Measurements from ENCODE around the gene AUNIP.
A peak's percentile ranks its signal among the peaks of the same experiment; 100 is the strongest.

AUNIP gene

DNA sequence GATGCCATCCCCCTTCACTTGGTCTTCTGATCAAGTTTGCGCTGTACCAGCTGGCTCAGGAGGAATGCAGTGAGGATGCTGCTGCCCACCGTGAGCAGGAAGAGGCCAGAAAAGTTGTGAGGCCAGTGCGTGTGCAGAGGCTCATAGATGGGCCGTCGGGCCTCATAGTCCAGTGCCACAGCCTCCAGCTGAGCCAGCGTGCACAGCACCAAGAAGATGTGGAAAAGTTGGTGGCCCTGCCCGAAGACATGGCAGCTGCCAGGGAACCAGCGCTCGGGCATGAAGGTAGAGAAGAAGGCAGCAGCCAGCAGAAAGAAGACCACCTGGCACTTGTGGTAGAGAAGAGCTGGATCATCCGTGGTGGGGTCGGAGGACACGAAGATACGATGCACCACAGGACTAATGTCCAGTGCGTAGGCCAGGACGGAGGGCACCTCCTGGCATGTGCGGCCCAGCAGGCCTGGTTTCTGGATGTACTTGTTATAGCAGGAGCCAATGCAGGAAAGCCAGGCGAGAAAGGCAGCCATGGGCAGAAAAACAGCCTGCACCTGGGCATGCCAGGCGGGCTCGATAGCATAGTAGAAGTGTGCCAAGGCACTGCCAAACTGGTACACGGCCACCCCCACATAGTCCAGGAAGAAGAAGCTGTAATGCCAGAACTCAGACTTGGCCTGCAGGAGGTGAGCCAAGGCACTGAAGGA is 3.7 kb upstream of the AUNIP start:
- no peak overlapping the region for H3K4me3 ChIP-seq (ENCODE audit: low read depth, low read length)
- H3K9ac ChIP-seq (ENCODE audit: low read length) = no peak overlapping the region
- peaks cover 16% of the 10 kb centered on the region for H3K4me1 ChIP-seq (ENCODE audit: control insufficient read depth, insufficient read depth, low read length)
- H3K27me3 ChIP-seq (ENCODE audit: control insufficient read depth, insufficient read depth, low read length) = no peaks in the 10 kb centered on the region
- H3K9me3 ChIP-seq (ENCODE audit: control insufficient read depth, insufficient read depth, low read depth, low read length) = no peaks in the 10 kb centered on the region
- peaks cover 13% of the 10 kb centered on the region for H3K36me3 ChIP-seq (ENCODE audit: control insufficient read depth, insufficient read depth, low read length)
- no peak overlapping the region for H3K27ac ChIP-seq (ENCODE audit: low read depth, low read length)

DNA sequence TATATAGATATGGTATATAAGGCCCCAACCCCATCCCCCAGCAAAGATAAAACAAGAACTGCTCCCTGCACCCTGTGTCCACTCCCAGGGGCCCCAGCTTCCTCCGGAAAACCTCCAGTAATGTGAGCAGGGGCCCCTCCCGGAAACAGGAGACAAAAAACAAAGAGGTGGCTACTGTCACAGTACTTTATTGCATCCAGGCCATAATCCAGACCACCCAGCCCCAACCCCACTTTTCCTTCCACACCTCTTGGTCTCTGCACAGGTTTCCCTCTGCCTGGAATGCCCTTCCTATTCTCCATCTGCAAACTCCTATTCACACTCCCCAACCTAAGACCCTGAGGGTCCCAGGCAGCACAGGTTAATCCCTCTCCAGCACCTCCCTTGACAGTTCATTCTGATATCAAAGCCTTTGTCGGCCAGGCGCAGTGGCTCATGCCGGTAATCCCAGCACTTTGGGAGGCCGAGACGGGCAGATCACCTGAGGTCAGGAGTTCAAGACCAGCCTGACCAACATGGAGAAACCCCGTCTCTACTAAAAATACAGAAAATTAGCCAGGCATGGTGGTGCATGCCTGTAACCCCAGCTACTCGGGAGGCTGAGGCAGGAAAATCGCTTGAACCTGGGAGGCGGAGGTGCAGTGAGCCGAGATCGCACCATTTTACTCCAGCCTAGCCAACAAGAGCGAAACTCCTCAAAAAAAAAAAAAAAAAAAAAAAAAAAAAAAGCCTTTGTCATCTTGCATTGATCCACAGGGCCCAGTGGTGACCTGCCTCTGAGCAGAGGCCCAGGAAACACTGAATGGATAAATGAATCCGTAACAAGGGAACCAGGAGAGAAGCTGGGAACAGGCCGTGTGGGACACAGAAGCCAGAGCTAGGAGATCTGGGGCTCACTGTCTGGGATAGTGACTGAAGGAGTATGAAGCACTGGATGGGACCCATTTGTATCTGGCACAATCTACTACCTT is 2.3 kb upstream of the AUNIP start:
- Histone ChIP-seq H3K9me3 (ENCODE audit: control insufficient read depth, insufficient read depth, low read depth, low read length) (no peaks in the 10 kb centered on the region), H3K27ac (ENCODE audit: low read depth, low read length) (no peak overlapping the region), H3K9ac (ENCODE audit: low read length) (no peak overlapping the region), H3K4me1 (ENCODE audit: control insufficient read depth, insufficient read depth, low read length) (peaks cover 8% of the 10 kb centered on the region), H3K4me3 (ENCODE audit: low read depth, low read length) (no peak overlapping the region), H3K27me3 (ENCODE audit: control insufficient read depth, insufficient read depth, low read length) (no peaks in the 10 kb centered on the region), H3K36me3 (ENCODE audit: control insufficient read depth, insufficient read depth, low read length) (peaks cover 13% of the 10 kb centered on the region)

DNA sequence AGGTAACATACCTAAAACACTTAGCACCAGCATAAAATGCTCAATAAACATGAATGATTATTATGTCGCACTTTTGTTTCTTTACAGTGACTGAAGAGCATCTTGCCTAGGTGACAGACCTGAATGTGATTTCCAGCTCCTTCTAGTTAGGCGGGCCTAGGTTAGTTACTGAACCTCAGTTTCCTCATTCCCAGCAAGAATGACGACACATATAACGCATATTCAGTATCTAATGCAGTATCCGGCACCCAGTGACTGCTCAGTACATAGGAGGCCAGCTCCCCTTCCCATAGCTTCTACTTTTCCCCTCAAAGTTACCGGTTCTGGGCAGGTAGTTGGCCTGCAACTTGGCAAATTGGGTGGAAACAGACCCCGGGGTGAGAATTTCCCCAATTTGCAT is 763 bp downstream of the AUNIP start:
- no peak overlapping the region for H3K27ac ChIP-seq (ENCODE audit: low read depth, low read length)
- H3K27me3 ChIP-seq (ENCODE audit: control insufficient read depth, insufficient read depth, low read length) = no peaks in the 10 kb centered on the region
- H3K4me1 ChIP-seq (ENCODE audit: control insufficient read depth, insufficient read depth, low read length) = peaks cover 8% of the 10 kb centered on the region

DNA sequence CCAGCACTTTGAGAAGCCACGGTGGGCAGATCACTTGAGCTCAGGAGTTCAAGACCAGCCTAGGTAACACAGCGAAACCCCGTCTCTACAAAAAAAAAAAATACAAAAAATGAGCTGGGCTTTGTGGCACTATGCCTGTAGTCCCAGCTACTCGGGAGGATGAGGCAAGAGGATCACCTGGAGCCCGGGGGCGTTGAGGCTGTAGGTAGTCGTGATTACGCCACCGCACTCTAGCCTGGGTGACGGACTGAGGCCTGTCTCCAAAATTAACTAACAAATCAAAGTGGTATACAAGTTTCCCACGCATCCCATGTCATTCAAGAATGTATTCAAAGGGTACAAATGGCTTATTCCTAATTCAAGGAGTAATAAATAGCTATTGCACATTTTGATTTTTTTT is 2.4 kb downstream of the AUNIP start:
- H3K9me3 ChIP-seq (ENCODE audit: control insufficient read depth, insufficient read depth, low read depth, low read length) = no peaks in the 10 kb centered on the region
- peaks cover 8% of the 10 kb centered on the region for H3K4me1 ChIP-seq (ENCODE audit: control insufficient read depth, insufficient read depth, low read length)
- no peak overlapping the region for H3K27ac ChIP-seq (ENCODE audit: low read depth, low read length)
- no peak overlapping the region for H3K9ac ChIP-seq (ENCODE audit: low read length)
- H3K4me3 ChIP-seq (ENCODE audit: low read depth, low read length) = no peak overlapping the region
- no peaks in the 10 kb centered on the region for H3K27me3 ChIP-seq (ENCODE audit: control insufficient read depth, insufficient read depth, low read length)
- H3K36me3 ChIP-seq (ENCODE audit: control insufficient read depth, insufficient read depth, low read length) = no peaks in the 10 kb centered on the region

More for the DNA sequence above, 763 bp downstream of the AUNIP start:
- Histone ChIP-seq H3K4me3 (ENCODE audit: low read depth, low read length) (peak overlapping the region; percentile 92), H3K9me3 (ENCODE audit: control insufficient read depth, insufficient read depth, low read depth, low read length) (no peaks in the 10 kb centered on the region), H3K9ac (ENCODE audit: low read length) (peak overlapping the region; percentile 91), H3K36me3 (ENCODE audit: control insufficient read depth, insufficient read depth, low read length) (peaks cover 11% of the 10 kb centered on the region)

DNA sequence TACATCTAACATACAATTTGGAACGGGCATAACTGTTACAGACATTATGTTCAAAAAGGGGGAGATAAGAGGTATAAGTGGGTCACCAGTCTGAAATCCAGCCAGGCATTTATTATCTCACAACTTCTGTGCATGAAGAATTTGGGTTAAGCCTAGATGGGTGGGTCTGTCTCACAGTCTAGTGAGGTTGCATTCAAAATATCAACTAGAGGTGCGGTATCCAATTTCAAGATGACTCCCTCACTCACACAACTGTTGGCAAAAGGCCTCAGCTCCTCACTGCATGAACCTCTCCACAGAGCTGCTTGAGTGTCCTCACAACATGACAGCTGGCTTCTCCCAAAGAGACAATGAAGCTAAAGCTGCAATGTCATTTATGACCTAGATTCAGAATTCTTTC is 4.7 kb downstream of the AUNIP start:
- H3K4me3 ChIP-seq (ENCODE audit: low read depth, low read length) = no peak overlapping the region
- no peaks in the 10 kb centered on the region for H3K36me3 ChIP-seq (ENCODE audit: control insufficient read depth, insufficient read depth, low read length)
- no peaks in the 10 kb centered on the region for H3K27me3 ChIP-seq (ENCODE audit: control insufficient read depth, insufficient read depth, low read length)
- no peaks in the 10 kb centered on the region for H3K9me3 ChIP-seq (ENCODE audit: control insufficient read depth, insufficient read depth, low read depth, low read length)
- H3K9ac ChIP-seq (ENCODE audit: low read length) = no peak overlapping the region
- H3K27ac ChIP-seq (ENCODE audit: low read depth, low read length) = no peak overlapping the region
- peaks cover 5% of the 10 kb centered on the region for H3K4me1 ChIP-seq (ENCODE audit: control insufficient read depth, insufficient read depth, low read length)

DNA sequence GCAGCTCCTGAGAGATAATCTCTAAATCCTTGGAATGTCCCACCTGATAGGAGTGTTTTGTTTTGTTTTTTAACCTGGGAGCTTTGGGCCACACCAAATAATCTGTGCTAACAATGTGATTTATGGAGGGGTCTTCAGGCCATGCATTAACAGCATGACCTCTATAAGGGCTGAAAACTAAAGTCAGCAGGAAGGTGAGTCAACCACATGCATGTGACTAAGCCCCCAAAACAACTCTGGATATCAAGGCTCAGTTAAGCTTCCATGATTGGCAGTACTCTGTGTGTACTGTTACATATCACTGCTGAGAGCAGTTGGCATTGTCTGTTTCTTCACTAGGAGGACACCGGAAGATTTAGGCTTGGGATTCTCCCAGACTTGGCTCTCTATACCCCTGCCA is 10.7 kb downstream of the AUNIP start:
- Histone ChIP-seq H3K9ac (ENCODE audit: low read length) (no peak overlapping the region), H3K4me1 (ENCODE audit: control insufficient read depth, insufficient read depth, low read length) (peaks cover 6% of the 10 kb centered on the region; the same call in 1 of the 2 replicates), H3K27ac (ENCODE audit: low read depth, low read length) (no peak overlapping the region), H3K4me3 (ENCODE audit: low read depth, low read length) (no peak overlapping the region), H3K9me3 (ENCODE audit: control insufficient read depth, insufficient read depth, low read depth, low read length) (no peaks in the 10 kb centered on the region), H3K36me3 (ENCODE audit: control insufficient read depth, insufficient read depth, low read length) (no peaks in the 10 kb centered on the region), H3K27me3 (ENCODE audit: control insufficient read depth, insufficient read depth, low read length) (no peaks in the 10 kb centered on the region)

DNA sequence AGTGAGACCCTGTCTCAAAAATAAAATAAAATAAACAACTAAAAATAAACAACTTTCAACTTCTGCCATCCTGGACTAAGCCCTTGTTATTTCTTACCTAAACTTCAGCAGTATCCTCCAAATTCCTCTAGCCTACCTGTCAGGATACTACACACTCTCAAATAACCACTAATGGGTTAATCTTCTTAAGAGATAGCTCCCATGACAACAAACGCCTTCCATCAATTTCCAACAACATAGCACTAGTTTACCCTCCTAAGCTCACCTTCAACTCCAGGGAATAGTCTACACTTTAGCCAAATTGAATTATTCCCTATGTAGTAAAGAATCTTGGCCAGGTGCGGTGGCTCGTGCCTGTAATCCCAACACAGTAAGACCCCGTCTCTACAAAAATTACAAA is 11.3 kb downstream of the AUNIP start:
- no peaks in the 10 kb centered on the region for H3K27me3 ChIP-seq (ENCODE audit: control insufficient read depth, insufficient read depth, low read length)
- peaks cover 6% of the 10 kb centered on the region; the same call in 1 of the 2 replicates for H3K4me1 ChIP-seq (ENCODE audit: control insufficient read depth, insufficient read depth, low read length)

DNA sequence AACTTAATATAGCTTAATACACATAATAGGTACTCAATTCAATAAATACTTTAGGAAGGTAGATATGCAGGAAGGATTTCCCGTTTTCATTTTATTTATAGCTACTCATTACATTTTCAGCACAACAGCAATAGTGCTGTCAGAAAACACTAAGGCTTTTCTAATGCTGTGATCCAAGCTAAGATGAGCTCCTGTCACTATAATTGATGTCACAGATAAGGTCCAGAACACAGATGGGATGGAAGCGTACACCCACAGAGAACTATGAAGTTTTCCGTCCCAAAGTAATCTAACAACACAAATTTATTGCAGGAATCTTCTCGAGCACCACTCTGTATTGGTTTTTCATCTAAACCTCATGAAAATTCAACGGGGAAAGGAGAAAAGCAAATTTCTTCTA is 13.6 kb downstream of the AUNIP start:
- H3K27ac ChIP-seq (ENCODE audit: low read depth, low read length) = no peak overlapping the region
- H3K27me3 ChIP-seq (ENCODE audit: control insufficient read depth, insufficient read depth, low read length) = no peaks in the 10 kb centered on the region
- H3K9ac ChIP-seq (ENCODE audit: low read length) = no peak overlapping the region
- peaks cover 6% of the 10 kb centered on the region; the same call in 1 of the 2 replicates for H3K4me1 ChIP-seq (ENCODE audit: control insufficient read depth, insufficient read depth, low read length)
- no peaks in the 10 kb centered on the region for H3K9me3 ChIP-seq (ENCODE audit: control insufficient read depth, insufficient read depth, low read depth, low read length)
- no peak overlapping the region for H3K4me3 ChIP-seq (ENCODE audit: low read depth, low read length)
- H3K36me3 ChIP-seq (ENCODE audit: control insufficient read depth, insufficient read depth, low read length) = no peaks in the 10 kb centered on the region

More for the DNA sequence above, 11.3 kb downstream of the AUNIP start:
- H3K4me3 ChIP-seq (ENCODE audit: low read depth, low read length) = no peak overlapping the region
- H3K36me3 ChIP-seq (ENCODE audit: control insufficient read depth, insufficient read depth, low read length) = no peaks in the 10 kb centered on the region
- no peaks in the 10 kb centered on the region for H3K9me3 ChIP-seq (ENCODE audit: control insufficient read depth, insufficient read depth, low read depth, low read length)
- H3K9ac ChIP-seq (ENCODE audit: low read length) = no peak overlapping the region
- no peak overlapping the region for H3K27ac ChIP-seq (ENCODE audit: low read depth, low read length)

DNA sequence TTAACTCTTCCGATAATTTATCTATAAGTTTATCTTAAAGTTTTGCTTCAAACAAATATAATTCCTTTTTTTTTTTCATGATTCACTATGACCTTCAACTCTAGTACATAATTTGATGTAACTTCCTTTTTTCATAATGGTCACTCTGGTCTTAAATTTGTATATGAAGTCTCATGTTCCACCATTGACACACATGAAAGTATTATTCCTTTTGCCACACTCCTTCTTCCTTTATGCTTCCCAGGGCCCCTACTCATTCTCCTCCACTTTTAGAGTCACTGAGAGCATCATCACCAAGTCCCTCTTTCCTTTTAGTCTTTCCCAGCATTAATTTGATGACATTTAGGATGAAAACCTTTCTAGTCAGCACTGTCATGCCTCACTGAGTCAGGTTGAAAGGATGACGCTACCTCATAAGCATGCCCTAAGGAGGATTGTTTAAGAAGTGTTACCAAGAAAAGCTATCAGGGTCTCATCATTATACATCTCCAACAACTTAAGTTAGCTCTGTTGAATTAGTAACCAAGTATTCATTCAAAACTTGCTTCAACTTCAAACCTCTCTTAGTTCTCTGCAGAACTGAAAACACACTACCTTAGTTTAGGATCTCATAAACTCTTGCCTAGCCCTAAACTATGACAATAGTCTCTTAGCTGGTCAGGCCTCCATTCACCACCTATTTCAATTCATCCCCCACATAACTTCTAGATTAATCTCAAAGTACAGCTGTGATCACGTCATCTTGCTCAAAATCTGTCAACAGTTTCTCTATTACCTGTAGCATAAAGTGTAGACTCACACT is 14.5 kb downstream of the AUNIP start:
- Histone ChIP-seq H3K4me1 (ENCODE audit: control insufficient read depth, insufficient read depth, low read length) (peaks cover 6% of the 10 kb centered on the region; the same call in 1 of the 2 replicates), H3K9me3 (ENCODE audit: control insufficient read depth, insufficient read depth, low read depth, low read length) (no peaks in the 10 kb centered on the region), H3K4me3 (ENCODE audit: low read depth, low read length) (no peak overlapping the region), H3K27ac (ENCODE audit: low read depth, low read length) (no peak overlapping the region), H3K27me3 (ENCODE audit: control insufficient read depth, insufficient read depth, low read length) (no peaks in the 10 kb centered on the region), H3K9ac (ENCODE audit: low read length) (no peak overlapping the region), H3K36me3 (ENCODE audit: control insufficient read depth, insufficient read depth, low read length) (no peaks in the 10 kb centered on the region)

DNA sequence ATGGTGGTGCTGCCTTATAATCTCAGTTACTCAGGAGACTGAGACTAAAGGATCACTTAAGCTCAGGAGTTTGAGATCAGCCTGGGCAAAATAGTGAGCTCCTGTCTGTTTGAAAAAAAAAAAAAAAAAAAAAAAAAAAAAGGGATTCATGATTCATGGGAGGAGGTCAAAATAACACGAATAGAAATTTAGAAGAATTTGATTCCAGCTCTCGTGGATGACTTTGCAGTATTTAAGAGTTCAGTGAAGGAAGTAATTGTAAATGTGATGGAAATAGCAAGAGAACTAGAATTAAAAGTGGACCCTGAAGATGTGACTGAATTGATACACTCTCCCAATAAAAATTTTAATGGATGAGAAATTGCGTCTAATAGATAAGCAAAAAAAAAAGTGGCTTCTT is 15.8 kb downstream of the AUNIP start:
- Histone ChIP-seq H3K9ac (ENCODE audit: low read length) (no peak overlapping the region), H3K27me3 (ENCODE audit: control insufficient read depth, insufficient read depth, low read length) (no peaks in the 10 kb centered on the region), H3K27ac (ENCODE audit: low read depth, low read length) (no peak overlapping the region), H3K4me3 (ENCODE audit: low read depth, low read length) (no peak overlapping the region), H3K4me1 (ENCODE audit: control insufficient read depth, insufficient read depth, low read length) (peaks cover 1% of the 10 kb centered on the region; the same call in 1 of the 2 replicates), H3K36me3 (ENCODE audit: control insufficient read depth, insufficient read depth, low read length) (no peaks in the 10 kb centered on the region), H3K9me3 (ENCODE audit: control insufficient read depth, insufficient read depth, low read depth, low read length) (no peaks in the 10 kb centered on the region)
